GM18909 (cell line): ENCODE measurements around the gene TPTE2.
"Not testable (repeated sequence)": the region's sequence is repeated elsewhere in the genome, so short reads cannot be mapped to it uniquely, and the experiment has no call there.

Source experiments
- ATAC-seq: cut with Tn5 transposase; IDR thresholded peaks from one replicate; pipeline ENCODE4 v1.9.1; 2021; ENCODE audit warnings: mild to moderate bottlenecking; ENCODE audit not compliant: unreplicated experiment, poor library complexity

The TPTE2 gene

GRCh38 chr13:19561127-19561582 lies at the start of gene TPTE2:
Gene TPTE2, minus strand, starts transcription at chr13:19561532. Its CDS starts 58,298 bp downstream, at chr13:19503234.
- not testable (repeated sequence) for ATAC-seq

- no peak for ATAC-seq
Observed at GRCh38 chr13:19607523-19608078, 46.3 kb upstream of the TPTE2 start.

GRCh38 chr13:19606737-19607136 lies 45.4 kb upstream of the TPTE2 start:
- ATAC-seq = no peak

- no peak for ATAC-seq
Observed at GRCh38 chr13:19606152-19606551, 44.8 kb upstream of the TPTE2 start.

GRCh38 chr13:19605161-19605955 lies 44.0 kb upstream of the TPTE2 start:
- ATAC-seq = no peak

- no peak for ATAC-seq
Observed at GRCh38 chr13:19604306-19604705, 43.0 kb upstream of the TPTE2 start.

- ATAC-seq = peak; percentile 93
Observed at GRCh38 chr13:19601749-19602725, 40.7 kb upstream of the TPTE2 start.

GRCh38 chr13:19597523-19597922 lies 36.2 kb upstream of the TPTE2 start:
- ATAC-seq = no peak

GRCh38 chr13:19596960-19597361 lies 35.6 kb upstream of the TPTE2 start:
- no peak for ATAC-seq

GRCh38 chr13:19596086-19596485 lies 34.8 kb upstream of the TPTE2 start:
- no peak for ATAC-seq

- no peak for ATAC-seq
Observed at GRCh38 chr13:19592657-19593180, 31.4 kb upstream of the TPTE2 start.

- ATAC-seq = no peak
Observed at GRCh38 chr13:19591864-19592263, 30.5 kb upstream of the TPTE2 start.

GRCh38 chr13:19590423-19590822 lies 29.1 kb upstream of the TPTE2 start:
- no peak for ATAC-seq

- no peak for ATAC-seq
Observed at GRCh38 chr13:19589312-19589711, 28.0 kb upstream of the TPTE2 start.

GRCh38 chr13:19587635-19588300 lies 26.4 kb upstream of the TPTE2 start:
- ATAC-seq = peak; percentile 76

GRCh38 chr13:19586904-19587634 lies 25.7 kb upstream of the TPTE2 start:
- ATAC-seq = peak; percentile 86

- no peak for ATAC-seq
Observed at GRCh38 chr13:19581675-19582074, 20.3 kb upstream of the TPTE2 start.

- ATAC-seq = no peak
Observed at GRCh38 chr13:19575230-19575629, 13.9 kb upstream of the TPTE2 start.

- ATAC-seq = no peak
Observed at GRCh38 chr13:19573120-19573716, 11.9 kb upstream of the TPTE2 start.
